ENCODE measurements around the gene MOCS3.

GRCh38 chr20:50929299-50930138, 29.1 kb upstream of the MOCS3 start:
- TF ChIP-seq POLR2A (IDR thresholded peaks at IDR 0.05; ENCODE audit: extremely low read depth, insufficient read length) (peak; percentile 14), CTCF (IDR thresholded peaks at IDR 0.05; ENCODE audit: low read depth, low read length) (peak; percentile 98), MYC (IDR thresholded peaks at IDR 0.05; ENCODE audit: low read depth, low read length) (peak; percentile 89)

Data from NB4 (cell line).